Right atrium auricular region (tissue), 2 donors: Measurements from ENCODE around the gene RNU5D-1. TPM values are rescaled to one million over a fixed set of nuclear protein-coding genes. Genes with fewer than 3 reads are reported as not detected.

Source experiments
- DNase-seq: peaks from one replicate; pipeline ENCODE4 v3.0.0-alpha.2; 2019; ENCODE audit warnings: low spot score
- H3K27ac ChIP-seq, 2 donors: fragments of 200-600 bp; sonication (generic); 1 replicate in 1 of 2; 2 replicates in 1 of 2; pipeline ENCODE4 v1.5.1; 2016 to 2019
- H3K27me3 ChIP-seq, 2 donors: fragments of 200-600 bp; sonication (generic); one replicate each; pipeline versions ENCODE4 v1.5.1 to v1.6.0; 2017 to 2019
- H3K36me3 ChIP-seq: fragments of 200-600 bp; sonication (generic); one replicate; pipeline ENCODE4 v1.5.1; 2016
- H3K4me1 ChIP-seq, 2 donors: fragments of 200-600 bp; sonication (generic); one replicate each; pipeline versions ENCODE4 v1.5.1 to v1.6.0; 2017 to 2019
- H3K4me3 ChIP-seq, 2 donors: fragments of 200-600 bp; sonication (generic); 1 replicate in 1 of 2; 2 replicates in 1 of 2; pipeline ENCODE4 v1.5.1; 2017 to 2019; ENCODE audit warnings: mild to moderate bottlenecking in 1 of 2, moderate library complexity in 1 of 2
- H3K9me3 ChIP-seq, 2 donors: fragments of 200-600 bp; sonication (generic); one replicate each; pipeline ENCODE4 v1.5.1; 2019
- CTCF ChIP-seq, 2 donors: fragments of 200-600 bp; sonication (generic); IDR thresholded peaks; one replicate each; pipeline ENCODE4 v1.5.1; 2019; ENCODE audit warnings: antibody characterized with exemption in 2 of 2
- total RNA-seq, 2 donors: library from RNA; depleted of rRNA; stranded (reverse); fragments of >200 nt; gene quantifications; one replicate each; pipeline ENCODE4 v1.1.0, GENCODE V29; 2016

The RNU5D-1 gene
- total RNA-seq, 2 donors from 2014 or later: not detected

- Histone ChIP-seq H3K27me3 (no peaks in the 10 kb centered on the region), H3K4me3 (no peak overlapping the region), H3K36me3 (no peaks in the 10 kb centered on the region), H3K9me3 (no peaks in the 10 kb centered on the region), H3K27ac (no peak overlapping the region), H3K4me1 (no peaks in the 10 kb centered on the region)
- no peak for DNase-seq
- no peak for TF ChIP-seq CTCF (IDR thresholded peaks at IDR 0.05)
Measured at GRCh38 chr1:44759077-44759476, 28.1 kb upstream of the RNU5D-1 start.

GRCh38 chr1:44757420-44757819 lies 26.4 kb upstream of the RNU5D-1 start:
- no peak for TF ChIP-seq CTCF (IDR thresholded peaks at IDR 0.05)
- DNase-seq: no peak
- Histone ChIP-seq H3K27me3 (no peaks in the 10 kb centered on the region), H3K36me3 (no peaks in the 10 kb centered on the region), H3K4me3 (no peak overlapping the region), H3K4me1 (no peaks in the 10 kb centered on the region), H3K9me3 (no peaks in the 10 kb centered on the region), H3K27ac (no peak overlapping the region)

GRCh38 chr1:44747878-44748277 lies 16.9 kb upstream of the RNU5D-1 start:
- Histone ChIP-seq H3K9me3 (no peaks in the 10 kb centered on the region), H3K27ac (no peak overlapping the region), H3K36me3 (no peaks in the 10 kb centered on the region), H3K27me3 (no peaks in the 10 kb centered on the region), H3K4me3 (no peak overlapping the region), H3K4me1 (no peaks in the 10 kb centered on the region)
- DNase-seq: no peak
- TF ChIP-seq CTCF (IDR thresholded peaks at IDR 0.05): no peak

- Histone ChIP-seq H3K36me3 (no peaks in the 10 kb centered on the region), H3K4me3 (no peak overlapping the region), H3K4me1 (peaks cover 0 to 8% of the 10 kb centered on the region in 2 donors), H3K27ac (no peak overlapping the region), H3K27me3 (no peaks in the 10 kb centered on the region), H3K9me3 (no peaks in the 10 kb centered on the region)
- DNase-seq: no peak
- TF ChIP-seq CTCF (IDR thresholded peaks at IDR 0.05): no peak
Measured at GRCh38 chr1:44743211-44743610, 12.2 kb upstream of the RNU5D-1 start.

GRCh38 chr1:44740179-44740617 lies 9.2 kb upstream of the RNU5D-1 start:
- Histone ChIP-seq H3K4me3 (peak overlapping the region; percentile 49 to 58), H3K27me3 (no peaks in the 10 kb centered on the region), H3K27ac (peak overlapping the region in 1 of 2 donors; percentile 88), H3K36me3 (no peaks in the 10 kb centered on the region), H3K9me3 (no peaks in the 10 kb centered on the region), H3K4me1 (peaks cover 0 to 8% of the 10 kb centered on the region in 2 donors)
- no peak for DNase-seq
- TF ChIP-seq CTCF (IDR thresholded peaks at IDR 0.05): no peak
